BLaER1 treated with 17β-estradiol and CSF1 and Interleukin-3, amounts not matched to agents 10 nM and 100 nM (cell line): ENCODE data around the gene PLIN4.

Experiments used
- H3K27ac ChIP-seq, 11 experiments: shearing (Covaris generic); formaldehyde crosslinking; 2 replicates each; pipeline ENCODE4 v1.8.1; 2022
- H3K27me3 ChIP-seq, 11 experiments: shearing (Covaris generic); formaldehyde crosslinking; 2 replicates each; pipeline ENCODE4 v1.8.1; 2022
- H3K36me3 ChIP-seq, 11 experiments: shearing (Covaris generic); formaldehyde crosslinking; 2 replicates each; pipeline ENCODE4 v1.8.1; 2022
- H3K4me1 ChIP-seq, 10 experiments: shearing (Covaris generic); formaldehyde crosslinking; 2 replicates each; pipeline ENCODE4 v1.8.1; 2022
- H3K4me2 ChIP-seq, 11 experiments: shearing (Covaris generic); formaldehyde crosslinking; 2 replicates each; pipeline ENCODE4 v1.8.1; 2022
- H3K4me3 ChIP-seq, 10 experiments: shearing (Covaris generic); formaldehyde crosslinking; 2 replicates each; pipeline ENCODE4 v1.8.1; 2022
- H3K9ac ChIP-seq, 11 experiments: shearing (Covaris generic); formaldehyde crosslinking; 2 replicates each; pipeline ENCODE4 v1.8.1; 2022
- H3K9me3 ChIP-seq, 11 experiments: shearing (Covaris generic); formaldehyde crosslinking; replicated peaks in 1 of 11; 2 replicates each; pipeline ENCODE4 v1.8.1; 2022
- H4K20me1 ChIP-seq, 11 experiments: shearing (Covaris generic); formaldehyde crosslinking; 2 replicates each; pipeline ENCODE4 v1.8.1; 2022
- Cebpa-rat ChIP-seq, 11 experiments: shearing (Covaris generic); IDR thresholded peaks; 2 replicates each; pipeline ENCODE4 v1.8.1; 2022

The PLIN4 gene

DNA sequence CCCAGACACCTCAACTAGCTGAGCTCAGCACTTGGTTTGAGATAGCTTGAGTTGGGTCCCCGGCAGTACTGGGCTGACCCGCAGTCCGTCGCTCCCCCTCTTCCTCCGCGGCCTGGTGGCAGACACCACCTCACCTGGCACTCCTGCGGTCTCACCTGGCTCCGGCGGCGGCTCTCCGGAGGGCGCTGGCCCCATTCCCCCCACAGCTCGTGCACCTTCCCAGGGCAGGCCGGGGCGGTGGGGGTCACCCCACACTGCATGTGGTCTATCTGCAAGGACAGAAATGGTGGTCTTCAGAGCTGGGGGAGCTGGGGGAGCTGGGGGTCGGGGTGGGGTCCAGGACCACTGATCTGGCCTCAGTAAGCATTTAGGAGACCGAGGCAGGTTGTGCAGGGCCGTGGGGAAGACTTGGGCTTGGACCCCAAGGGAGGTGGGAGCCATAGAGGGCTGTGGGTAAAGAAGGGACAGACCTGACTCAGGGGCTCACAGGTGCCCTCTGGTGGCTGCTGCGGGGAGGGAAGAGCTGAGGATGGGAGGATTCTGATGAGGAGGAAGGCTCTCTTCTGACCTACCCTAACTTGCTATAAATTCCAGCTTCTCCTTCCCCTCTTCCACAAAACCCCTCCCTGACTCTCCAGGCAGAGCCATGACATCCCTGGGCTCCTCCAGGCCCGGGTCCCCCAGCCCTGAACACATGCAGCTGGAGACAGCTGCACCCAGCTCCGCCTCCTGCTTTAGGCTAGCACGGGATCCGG is 6.7 kb upstream of the PLIN4 start:
- Histone ChIP-seq H3K27me3 (no peaks in the 10 kb centered on the region), H3K4me3 (no peak overlapping the region), H3K36me3 (no peaks in the 10 kb centered on the region), H3K27ac (no peak overlapping the region), H3K4me1 (peaks cover 0 to 25% (median 12%) of the 10 kb centered on the region in 10 experiments; a peak in 16 of 20 replicates), H4K20me1 (no peaks in the 10 kb centered on the region), H3K9me3 (no peaks in the 10 kb centered on the region), H3K9ac (no peak overlapping the region), H3K4me2 (no peak overlapping the region)
- no peak for TF ChIP-seq Cebpa-rat (IDR thresholded peaks at IDR 0.05)

GRCh38 chr19:4523306-4524110 is 5.2 kb upstream of the PLIN4 start:
- no peak overlapping the region for H3K4me3 ChIP-seq
- peaks cover 0 to 28% (median 12%) of the 10 kb centered on the region in 10 experiments; a peak in 16 of 20 replicates for H3K4me1 ChIP-seq
- H3K36me3 ChIP-seq, result no peaks in the 10 kb centered on the region
- no peak overlapping the region for H3K4me2 ChIP-seq
- H3K27ac ChIP-seq, result no peak overlapping the region
- H3K9ac ChIP-seq, result no peak overlapping the region
- no peaks in the 10 kb centered on the region for H4K20me1 ChIP-seq
- no peak for TF ChIP-seq Cebpa-rat (IDR thresholded peaks at IDR 0.05)
- H3K27me3 ChIP-seq, result no peaks in the 10 kb centered on the region
- H3K9me3 ChIP-seq, result no peaks in the 10 kb centered on the region

DNA sequence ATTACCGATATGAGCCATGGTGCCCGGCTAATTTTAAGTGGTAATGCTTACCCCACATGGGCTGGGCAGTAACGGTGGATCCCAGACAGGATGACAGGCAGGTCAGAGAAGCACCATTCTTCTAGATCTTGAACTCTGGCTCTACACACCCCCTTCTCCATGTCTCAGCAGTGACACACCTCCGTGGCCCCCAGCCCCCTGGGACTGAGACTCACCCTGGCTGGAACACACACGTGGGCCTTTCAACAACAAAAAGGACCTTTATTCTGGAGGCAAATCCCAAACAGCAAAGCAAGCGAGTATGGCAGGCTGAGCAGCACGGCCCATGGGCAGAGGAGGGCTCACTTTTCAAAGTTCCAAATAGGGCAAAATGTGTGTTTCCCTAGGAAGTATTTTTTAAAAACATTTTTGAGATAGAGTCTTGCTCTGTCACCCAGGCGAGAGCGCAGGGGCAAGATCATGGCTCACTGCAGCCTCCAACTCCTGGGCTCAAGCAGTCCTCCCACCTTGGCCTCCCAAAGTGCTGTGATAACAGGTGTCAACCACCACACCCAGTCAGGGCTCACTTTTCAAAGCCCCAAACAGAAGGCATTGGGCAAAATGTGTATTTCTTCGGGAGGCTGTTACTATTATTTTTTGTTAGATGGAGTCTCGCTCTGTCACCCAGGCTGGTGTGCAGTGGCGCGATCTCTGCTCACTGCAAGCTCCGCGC is 4.2 kb upstream of the PLIN4 start:
- Histone ChIP-seq H3K27ac (no peak overlapping the region), H3K27me3 (no peaks in the 10 kb centered on the region), H3K4me3 (no peak overlapping the region), H3K9ac (no peak overlapping the region; a peak in 1 of 22 replicates), H3K36me3 (no peaks in the 10 kb centered on the region), H3K4me1 (peaks cover 0 to 31% (median 13%) of the 10 kb centered on the region in 10 experiments; a peak in 17 of 20 replicates), H3K9me3 (no peaks in the 10 kb centered on the region), H4K20me1 (no peaks in the 10 kb centered on the region; a peak in 1 of 22 replicates), H3K4me2 (peak overlapping the region in 3 of 11 experiments; percentile 7 to 18 (median 7); a peak in 2 of 22 replicates)
- no peak for TF ChIP-seq Cebpa-rat (IDR thresholded peaks at IDR 0.05)

DNA sequence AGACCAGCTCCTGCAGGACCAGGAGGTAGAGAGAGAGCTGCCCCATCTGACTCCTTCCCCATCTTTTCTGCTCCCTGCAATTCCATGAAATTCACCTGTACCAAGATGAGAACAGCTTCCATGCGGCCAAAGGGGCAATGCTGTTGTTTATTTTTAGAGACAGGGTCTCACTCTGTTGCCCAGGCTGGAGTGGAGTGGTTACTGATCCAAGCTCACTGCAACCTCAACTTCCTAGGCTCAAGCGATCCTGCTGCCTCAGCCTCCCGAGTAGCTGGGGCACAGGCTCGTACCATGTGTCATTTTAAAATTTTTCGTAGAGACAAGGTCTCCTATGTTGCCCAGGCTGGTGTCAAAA is 3.6 kb upstream of the PLIN4 start:
- Histone ChIP-seq H3K9ac (peak overlapping the region in 2 of 11 experiments; percentile 2 to 39; a peak in 2 of 22 replicates), H3K4me1 (peaks cover 0 to 37% (median 18%) of the 10 kb centered on the region in 10 experiments; a peak in 17 of 20 replicates), H3K27ac (no peak overlapping the region), H3K4me3 (no peak overlapping the region), H3K9me3 (no peaks in the 10 kb centered on the region), H4K20me1 (no peaks in the 10 kb centered on the region; a peak in 1 of 22 replicates), H3K36me3 (no peaks in the 10 kb centered on the region), H3K4me2 (peak overlapping the region in 8 of 11 experiments; percentile 6 to 47 (median 20); a peak in 10 of 22 replicates), H3K27me3 (no peaks in the 10 kb centered on the region)
- no peak for TF ChIP-seq Cebpa-rat (IDR thresholded peaks at IDR 0.05)

GRCh38 chr19:4521170-4521887 is 3.0 kb upstream of the PLIN4 start:
- Histone ChIP-seq H3K9ac (peak overlapping the region in 2 of 11 experiments; percentile 2 to 39; a peak in 2 of 22 replicates), H3K4me2 (peak overlapping the region in 9 of 11 experiments; percentile 5 to 47 (median 18); a peak in 12 of 22 replicates), H4K20me1 (no peaks in the 10 kb centered on the region; a peak in 1 of 22 replicates), H3K27ac (no peak overlapping the region), H3K36me3 (no peaks in the 10 kb centered on the region), H3K27me3 (no peaks in the 10 kb centered on the region), H3K4me3 (no peak overlapping the region), H3K9me3 (no peaks in the 10 kb centered on the region), H3K4me1 (peaks cover 0 to 40% (median 23%) of the 10 kb centered on the region in 10 experiments; a peak in 17 of 20 replicates)
- no peak for TF ChIP-seq Cebpa-rat (IDR thresholded peaks at IDR 0.05)

DNA sequence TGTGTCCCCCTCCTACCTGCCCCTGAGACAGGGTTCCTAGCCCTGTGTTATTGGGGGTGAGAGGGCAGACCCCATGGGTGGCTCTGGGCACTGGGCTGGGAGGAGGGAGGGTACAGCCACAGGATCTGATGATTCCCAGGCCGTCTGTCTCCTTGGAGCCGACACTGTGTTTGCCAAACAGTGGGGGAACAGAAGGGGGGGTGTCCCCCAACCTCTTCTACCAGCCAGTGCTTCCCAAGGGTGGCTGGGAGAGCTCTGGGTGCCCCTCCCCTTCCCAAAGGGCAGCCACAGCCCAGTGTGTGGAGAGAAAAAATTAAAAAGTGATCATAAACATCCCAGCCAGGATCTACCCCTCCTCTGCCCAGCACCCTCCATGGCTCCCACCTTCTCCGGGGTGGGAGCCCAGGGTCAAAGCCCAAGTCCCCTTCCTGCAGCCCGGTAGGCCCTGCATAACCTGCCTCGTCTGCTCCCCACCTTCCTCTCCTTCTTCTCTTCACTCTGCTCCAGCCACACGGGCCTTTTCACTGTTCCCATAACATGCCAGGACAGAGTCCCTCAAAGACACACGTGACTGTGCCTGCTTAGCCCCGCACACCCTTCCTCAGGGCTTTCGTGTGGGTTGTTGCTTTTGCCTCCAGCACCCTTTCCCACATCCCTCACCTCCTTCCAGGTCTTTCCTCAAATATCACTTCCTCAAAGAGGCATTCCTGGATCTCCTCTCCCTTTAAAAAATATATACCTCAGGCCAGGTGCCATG is 1.4 kb upstream of the PLIN4 start:
- Histone ChIP-seq H3K4me2 (no peak overlapping the region), H3K36me3 (no peaks in the 10 kb centered on the region), H3K4me3 (no peak overlapping the region), H3K4me1 (peaks cover 0 to 40% (median 24%) of the 10 kb centered on the region in 10 experiments; a peak in 17 of 20 replicates), H3K27ac (no peak overlapping the region), H4K20me1 (no peaks in the 10 kb centered on the region; a peak in 1 of 22 replicates), H3K27me3 (no peaks in the 10 kb centered on the region), H3K9ac (0 out of 22 replicates have a peak overlapping the region, but pooled peaks of 1 of the 11 experiments have one; percentile 19), H3K9me3 (no peaks in the 10 kb centered on the region)
- no peak for TF ChIP-seq Cebpa-rat (IDR thresholded peaks at IDR 0.05)

GRCh38 chr19:4519172-4519496 is 848 bp upstream of the PLIN4 start:
- no peak for TF ChIP-seq Cebpa-rat (IDR thresholded peaks at IDR 0.05)
- Histone ChIP-seq H3K9ac (0 out of 22 replicates have a peak overlapping the region, but pooled peaks of 1 of the 11 experiments have one; percentile 19), H3K4me3 (no peak overlapping the region), H3K4me2 (no peak overlapping the region), H4K20me1 (no peaks in the 10 kb centered on the region; a peak in 1 of 22 replicates), H3K27me3 (no peaks in the 10 kb centered on the region), H3K36me3 (no peaks in the 10 kb centered on the region), H3K4me1 (peaks cover 0 to 40% (median 24%) of the 10 kb centered on the region in 10 experiments; a peak in 17 of 20 replicates), H3K9me3 (no peaks in the 10 kb centered on the region), H3K27ac (no peak overlapping the region)
